Left colon (tissue), 2 donors: ENCODE measurements around the gene ZNF514. TPM values are rescaled to one million over a fixed set of nuclear protein-coding genes. Genes with fewer than 3 reads are reported as not detected.
"Not testable (repeated sequence)": the region's sequence is repeated elsewhere in the genome, so short reads cannot be mapped to it uniquely, and the experiment has no call there.

Experiments
- ATAC-seq: fragments of 200-7000 bp; cut with Tn5 transposase; one replicate; pipeline ENCODE4 v1.9.1; 2020; ENCODE audit warnings: mild to moderate bottlenecking, moderate library complexity
- DNase-seq, 2 donors: peaks; one replicate each; pipeline ENCODE4 v3.0.0-alpha.2; 2020
- intact Hi-C, 2 donors: fragments of 100-400 bp; cut with DNase I in 1 of 2; cut with micrococcal nuclease in 1 of 2; formaldehyde crosslinking; loops; one replicate each; pipeline versions ENCODE4 v1.11.2 to v1.14.0; 2022; cut with DNase I, micrococcal nuclease
- total RNA-seq, 2 donors: library from RNA; stranded (reverse); fragmentation: NEBNext Ultra II Directional; extraction: Animal tissue kit (Norgen Biotek cat#: 25700); gene quantifications; one replicate each; pipeline ENCODE4 v1.2.1, GENCODE V29; 2021
- donor health status: DM: no; HTN: no; CAD: no.
- donor health status: DM: yes; HTN: yes; CAD: no.

ZNF514 gene
- total RNA-seq, 2 donors from 2014 or later: 17.4 to 18.6 TPM

DNA sequence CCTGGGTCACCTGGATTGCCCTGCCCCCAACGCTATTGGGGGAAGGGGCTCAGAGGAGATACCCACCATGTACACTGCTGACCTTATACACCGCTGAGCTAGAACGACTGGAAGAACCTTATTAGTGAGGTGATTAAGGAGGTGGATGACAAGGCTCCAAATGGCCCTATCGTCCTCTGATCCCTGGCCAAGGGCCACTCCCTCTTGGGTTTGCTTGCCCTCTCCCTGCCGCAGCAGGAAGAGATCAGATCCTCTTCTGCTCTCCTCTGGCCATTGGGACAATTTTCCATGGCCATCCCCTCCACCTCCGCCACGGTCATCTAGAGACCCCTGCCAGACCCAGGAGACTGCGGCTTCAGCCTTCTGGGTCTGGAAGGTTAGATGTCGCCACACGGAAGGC is 1.2 kb downstream of the ZNF514 start:
- intact Hi-C loops: loop anchor here in 1 of 2 donors (5.0 kb wide), 1 partner anchor 36 kb away; the partner anchor contains the start of gene MRPS5
- peak; percentile 60 for ATAC-seq
- DNase-seq: peak in 1 of 2 donors; percentile 34

DNA sequence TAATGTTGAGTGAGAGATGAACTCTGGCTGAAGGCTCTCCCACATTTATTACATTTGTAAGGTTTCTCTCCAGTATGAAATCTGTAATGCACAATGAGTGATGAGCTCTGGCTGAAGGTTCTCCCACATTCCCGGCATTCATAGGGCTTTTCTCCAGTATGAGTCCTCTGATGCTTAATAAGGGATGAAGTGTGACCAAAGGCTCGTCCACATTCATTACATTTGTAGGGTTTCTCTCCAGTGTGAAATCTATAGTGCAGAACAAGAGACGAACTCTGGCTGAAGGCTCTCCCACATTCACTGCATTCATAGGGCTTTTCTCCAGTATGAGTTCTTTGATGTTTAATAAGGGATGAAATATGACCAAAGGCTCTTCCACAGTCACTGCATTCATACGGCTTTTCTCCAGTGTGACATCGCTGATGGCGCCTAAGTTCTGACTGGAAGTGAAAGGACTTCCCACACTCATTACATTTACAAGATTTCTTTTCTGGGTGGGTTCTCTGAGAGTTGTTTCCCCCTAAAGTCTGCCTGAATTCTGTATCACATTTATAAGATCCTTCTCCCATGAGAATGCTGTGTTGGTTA is 10.2 kb downstream of the ZNF514 start:
- DNase-seq (no peak), ATAC-seq (no peak)
- intact Hi-C loops: no loop called here

DNA sequence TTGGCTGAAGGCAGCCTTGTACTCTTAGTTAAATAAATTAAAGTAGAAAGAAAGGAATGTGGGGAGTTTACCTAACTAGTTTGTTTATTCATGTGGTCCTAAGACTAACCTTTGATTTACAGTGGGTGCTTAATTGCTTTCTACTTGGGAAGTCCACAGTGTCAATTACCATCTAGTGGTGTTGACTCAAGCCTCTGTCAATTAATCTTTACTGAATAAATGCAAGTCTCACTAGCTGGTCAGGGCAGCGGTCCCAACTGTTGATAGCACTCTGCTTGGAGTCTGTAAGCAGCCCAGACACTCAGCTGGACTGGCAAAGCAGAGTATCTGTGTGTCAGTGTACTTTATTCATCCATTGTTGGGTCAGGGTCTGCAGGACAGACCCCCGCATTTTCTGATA is 15.8 kb downstream of the ZNF514 start:
- ATAC-seq (no peak), DNase-seq (no peak)
- intact Hi-C loops: no loop called here

DNA sequence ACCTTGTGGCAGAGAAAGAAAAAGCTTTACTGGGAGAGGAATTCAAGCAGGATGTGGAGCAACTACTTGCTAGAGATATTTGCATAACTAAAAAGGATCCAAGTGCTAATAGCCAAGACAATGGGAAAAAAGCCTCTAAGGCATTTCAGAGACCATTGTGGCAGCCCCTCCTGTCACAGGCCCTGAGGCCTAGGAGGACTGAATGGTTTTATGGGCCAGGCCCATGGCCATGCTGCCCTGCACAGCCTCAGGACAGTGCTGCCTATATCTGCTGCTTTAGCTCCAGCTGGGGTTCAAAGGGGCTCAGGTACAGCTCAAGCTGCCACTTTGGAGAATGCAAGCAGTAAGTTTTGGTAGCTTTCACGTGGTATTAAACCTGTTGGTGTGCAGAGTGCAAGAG is 20.9 kb downstream of the ZNF514 start:
- DNase-seq: no peak

DNA sequence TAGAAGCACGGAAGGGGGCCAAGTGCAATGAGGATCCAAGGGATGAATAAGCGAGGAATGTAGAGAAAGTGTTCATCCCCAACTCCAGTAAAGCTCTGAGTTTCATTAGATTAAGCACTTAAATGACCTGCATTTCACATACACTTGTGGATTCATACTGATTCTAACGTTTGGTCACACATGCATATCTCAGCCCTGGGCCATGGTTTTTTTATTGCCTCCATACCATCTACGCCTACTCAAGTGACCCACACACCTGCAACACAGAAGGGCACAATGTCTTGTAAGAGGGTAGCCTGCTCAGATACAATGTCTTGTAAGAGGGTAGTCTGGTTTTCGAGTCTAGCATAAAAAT is 37.5 kb downstream of the ZNF514 start:
- DNase-seq (no peak), ATAC-seq (peak; percentile 10)
- intact Hi-C loops: loop anchor here in 1 of 2 donors (5.0 kb wide), 1 partner anchor 35 kb away; the partner anchor contains the start of gene ZNF514

More for the DNA sequence above, 20.9 kb downstream of the ZNF514 start:
- intact Hi-C loops: no loop called here
- ATAC-seq: no peak

GRCh38 chr2:95121407-95122196 is 38.0 kb downstream of the ZNF514 start, which contains the start of gene MRPS5:
Gene MRPS5 (minus strand): TSS chr2:95121808. CDS start chr2:95121791, 17 bp downstream.
- ATAC-seq (peak; percentile 96), DNase-seq (peak; percentile 80 to 93)
- intact Hi-C loops: loop anchor here in 1 of 2 donors (5.0 kb wide), 1 partner anchor 36 kb away; the partner anchor contains the start of gene ZNF514

DNA sequence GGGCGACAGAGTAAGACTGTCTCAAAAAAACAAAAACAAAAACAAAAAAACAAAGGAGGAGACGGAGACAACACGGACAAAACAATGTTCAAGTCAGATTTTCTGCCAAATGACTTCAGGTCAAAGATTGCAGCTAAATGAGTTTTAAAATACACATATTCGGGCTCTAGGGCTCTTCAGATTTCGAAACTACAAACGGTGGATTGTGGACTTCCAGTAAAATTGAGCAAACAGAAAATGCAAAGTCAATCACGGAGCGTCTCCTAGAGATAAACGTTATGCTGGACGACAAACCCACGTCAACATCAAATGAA is 38.6 kb downstream of the ZNF514 start:
- intact Hi-C loops: loop anchor here in 1 of 2 donors (5.0 kb wide), 1 partner anchor 36 kb away; the partner anchor contains the start of gene ZNF514
- DNase-seq (no peak), ATAC-seq (peak; percentile 27)

- DNase-seq (peak; percentile 72 to 78), ATAC-seq (peak; percentile 99)
- intact Hi-C loops: no loop called here
Observed at GRCh38 chr2:95115418-95115817, 44.2 kb downstream of the ZNF514 start.

DNA sequence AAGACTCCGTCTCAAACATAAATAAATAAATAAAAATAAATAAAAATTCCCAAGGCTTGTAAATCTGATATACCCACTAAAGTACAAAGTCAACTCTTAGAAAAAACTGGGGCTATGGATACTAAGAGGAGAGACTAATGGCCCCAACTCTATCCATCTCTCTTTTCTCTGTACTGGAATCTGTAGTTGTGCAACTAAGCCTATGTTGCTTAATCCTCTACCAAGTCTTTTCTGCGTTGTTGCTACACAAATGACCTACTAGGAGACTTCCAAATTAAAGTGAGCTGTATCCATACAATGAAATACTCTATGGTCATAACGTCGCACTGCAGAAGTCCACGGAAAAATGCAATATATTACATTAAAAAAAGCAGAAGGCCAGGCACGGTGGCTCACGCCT is 46.2 kb downstream of the ZNF514 start:
- intact Hi-C loops: no loop called here
- ATAC-seq: no peak
- no peak for DNase-seq

DNA sequence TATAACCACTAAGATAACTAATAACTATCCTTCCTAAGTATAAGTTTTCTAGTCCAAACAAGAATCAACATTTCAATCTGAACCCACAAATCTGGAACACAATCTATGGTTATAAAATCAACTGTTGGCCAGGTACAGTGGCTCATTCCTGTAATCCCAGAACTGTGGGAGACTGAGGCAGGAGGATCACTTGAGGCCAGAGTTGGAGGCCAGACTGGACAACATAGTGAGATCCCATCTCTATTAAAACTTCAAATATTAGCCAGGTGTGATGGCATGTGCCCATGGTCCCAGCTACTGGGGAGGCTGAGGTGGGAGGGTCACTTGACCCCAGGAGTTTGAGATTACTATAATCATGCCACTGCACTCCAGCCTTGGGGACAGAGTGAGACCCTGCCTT is 49.3 kb downstream of the ZNF514 start:
- intact Hi-C loops: no loop called here
- ATAC-seq (no peak), DNase-seq (no peak)

DNA sequence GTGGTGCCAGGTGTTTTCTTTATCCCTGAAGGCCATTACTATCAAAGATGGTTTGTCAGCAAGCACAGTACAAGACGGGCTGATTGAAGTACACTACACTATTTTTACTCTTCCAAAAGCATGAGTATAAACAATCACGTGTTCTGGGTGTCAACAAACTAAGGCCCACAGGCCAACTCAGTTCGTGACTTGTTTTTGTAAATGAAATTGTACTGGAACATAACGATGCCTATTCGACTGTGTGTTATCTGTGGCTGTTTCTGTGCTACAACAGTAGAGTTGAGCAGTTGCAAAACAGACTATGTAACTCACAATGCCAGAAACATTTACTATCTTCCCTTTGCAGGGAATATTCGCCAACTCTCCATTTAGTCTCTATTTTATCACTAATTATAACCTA is 50.4 kb downstream of the ZNF514 start:
- DNase-seq: no peak
- no peak for ATAC-seq
- intact Hi-C loops: loop anchor here in 1 of 2 donors (10.0 kb wide), 1 partner anchor 84 kb away; the partner anchor contains the start of gene MAL

GRCh38 chr2:95106081-95106480 is 53.6 kb downstream of the ZNF514 start:
- ATAC-seq (no peak), DNase-seq (no peak)
- intact Hi-C loops: loop anchor here in 1 of 2 donors (10.0 kb wide), 1 partner anchor 81 kb away; the partner anchor contains the start of gene MAL

- ATAC-seq: no peak
- DNase-seq: no peak
- intact Hi-C loops: loop anchor here in 1 of 2 donors (10.0 kb wide), 1 partner anchor 80 kb away; the partner anchor contains the start of gene MAL
Observed at GRCh38 chr2:95104606-95105005, 55.0 kb downstream of the ZNF514 start.

DNA sequence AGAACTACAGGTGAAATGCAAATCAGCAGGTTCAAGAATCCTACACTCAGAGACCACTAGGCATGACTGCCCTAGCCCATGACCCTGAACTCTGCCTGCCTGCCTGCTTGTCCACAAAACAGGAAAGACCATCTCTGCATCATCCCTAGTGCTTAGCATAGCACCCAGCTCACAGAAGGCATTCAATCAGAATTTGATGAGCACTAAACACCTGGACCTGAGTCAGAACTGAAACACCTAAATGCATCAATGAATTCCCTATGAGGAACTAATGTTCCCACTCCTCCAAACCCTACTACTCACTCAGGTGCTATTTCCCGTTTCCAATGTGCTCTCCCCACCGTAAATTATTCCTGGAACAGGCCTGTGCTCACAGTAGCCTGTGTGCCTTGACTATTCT is 59.7 kb downstream of the ZNF514 start:
- DNase-seq (no peak), ATAC-seq (no peak)
- intact Hi-C loops: loop anchor here in 1 of 2 donors (10.0 kb wide), 1 partner anchor 75 kb away; the partner anchor contains the start of gene MAL

DNA sequence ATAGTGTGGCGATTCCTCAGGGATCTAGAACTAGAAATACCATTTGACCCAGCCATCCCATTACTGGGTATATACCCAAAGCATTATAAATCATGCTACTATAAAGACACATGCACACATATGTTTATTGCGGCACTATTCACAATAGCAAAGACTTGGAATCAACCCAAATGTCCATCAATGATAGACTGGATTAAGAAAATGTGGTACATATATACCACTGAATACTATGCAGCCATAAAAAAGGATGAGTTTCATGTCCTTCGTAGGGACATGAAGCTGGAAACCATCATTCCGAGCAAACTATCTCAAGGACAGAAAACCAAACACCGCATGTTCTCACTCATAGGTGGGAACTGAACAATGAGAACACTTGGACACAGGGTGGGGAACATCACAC is 61.4 kb downstream of the ZNF514 start:
- intact Hi-C loops, DNase-seq, ATAC-seq: not testable (repeated sequence)

Other genes with a start within 250 kb of the ZNF514 start
- gene MAL, start 134.1 kb downstream of the ZNF514 start, total RNA-seq: 1 to 10 TPM; 1.6 to 4.2 TPM
- 10 to 100 TPM; 55.8 to 73.1 TPM for gene MRPS5, start 38.0 kb downstream of the ZNF514 start, total RNA-seq
- gene ZNF2, start 6.0 kb upstream of the ZNF514 start, total RNA-seq: 1 to 10 TPM; 2.4 to 2.6 TPM
- gene ZNF892, start 47.7 kb upstream of the ZNF514 start, total RNA-seq: 1 to 10 TPM; 1.8 to 1.9 TPM
- 10 to 100 TPM; 32.9 to 39.9 TPM for gene PROM2, start 114.6 kb upstream of the ZNF514 start, total RNA-seq
- 1 to 10 TPM; 3.0 to 4.7 TPM for gene KCNIP3, start 137.5 kb upstream of the ZNF514 start, total RNA-seq
- 10 to 100 TPM; 31.3 to 43.1 TPM for gene FAHD2A, start 242.9 kb upstream of the ZNF514 start, total RNA-seq